GM12878 (cell line): ENCODE results near the gene CDYL. TPM values are rescaled to one million over a fixed set of nuclear protein-coding genes. Genes with fewer than 3 reads are reported as not detected.

Experiments
- ASH2L ChIP-seq: fragments of 300-600, 200-600 bp; sonication (generic); IDR thresholded peaks from 2 replicates; pipeline ENCODE4 v1.6.1; 2017; ENCODE audit warnings: low read depth, mild to moderate bottlenecking, borderline replicate concordance
- BACH1 ChIP-seq: fragments of 450-650 bp; IDR thresholded peaks from 2 replicates; pipeline ENCODE4 v1.6.1; 2017; ENCODE audit warnings: mild to moderate bottlenecking, borderline replicate concordance
- CUX1 ChIP-seq: IDR thresholded peaks from 2 replicates; pipeline ENCODE4 v1.6.1; 2012; ENCODE audit warnings: improper control_type of control experiment, low read depth, low read length; ENCODE audit not compliant: insufficient replicate concordance
- EGR1 ChIP-seq, 2 experiments: IDR thresholded peaks; 1 replicate in 1 of 2; 2 replicates in 1 of 2; pipeline ENCODE4 v1.6.1; 2011 to 2012; ENCODE audit warnings: low read depth in 2 of 2, low read length in 2 of 2, borderline replicate concordance in 1 of 2, mild to moderate bottlenecking in 1 of 2, moderate library complexity in 1 of 2
- IKZF1 ChIP-seq: fragments of 450-650 bp; conservative IDR thresholded peaks from 2 replicates; pipeline ENCODE4 v1.6.1; 2017; ENCODE audit warnings: antibody characterized with exemption, mild to moderate bottlenecking
- IRF5 ChIP-seq: fragments of 450-650 bp; IDR thresholded peaks from 2 replicates; pipeline ENCODE4 v1.6.1; 2017; ENCODE audit warnings: borderline replicate concordance
- LARP7 ChIP-seq: fragments of 450-650 bp; IDR thresholded peaks from 2 replicates; pipeline ENCODE4 v1.6.1; 2017; ENCODE audit warnings: mild to moderate bottlenecking
- MTA2 ChIP-seq: fragments of 450-650 bp; IDR thresholded peaks from 2 replicates; pipeline ENCODE4 v1.6.1; 2016; ENCODE audit warnings: low read depth, mild to moderate bottlenecking, moderate library complexity
- MTA3 ChIP-seq: IDR thresholded peaks from 2 replicates; pipeline ENCODE4 v1.6.1; 2012; ENCODE audit warnings: low read length, inconsistent platforms, borderline replicate concordance
- NFXL1 ChIP-seq: fragments of 450-650 bp; IDR thresholded peaks from 2 replicates; pipeline ENCODE4 v1.6.1; 2017; ENCODE audit warnings: antibody characterized with exemption, mild to moderate bottlenecking, borderline replicate concordance
- NR2C2 ChIP-seq: IDR thresholded peaks from 2 replicates; pipeline ENCODE4 v1.6.1; 2011; ENCODE audit warnings: borderline replicate concordance, low read depth; ENCODE audit not compliant: control insufficient read depth, insufficient read length
- POLR2AphosphoS5 ChIP-seq: IDR thresholded peaks from 2 replicates; pipeline ENCODE4 v1.6.1; 2011; ENCODE audit warnings: mild to moderate bottlenecking, low read length, inconsistent platforms
- RAD51 ChIP-seq: fragments of 450-650 bp; IDR thresholded peaks from 2 replicates; pipeline ENCODE4 v1.6.1; 2016; ENCODE audit warnings: moderate library complexity, mild to moderate bottlenecking, inconsistent platforms
- RB1 ChIP-seq: fragments of 450-650 bp; formaldehyde crosslinking; IDR thresholded peaks from 2 replicates; pipeline ENCODE4 v1.6.1; 2017; ENCODE audit warnings: mild to moderate bottlenecking, borderline replicate concordance
- SP1 ChIP-seq: IDR thresholded peaks from one replicate; pipeline ENCODE4 v1.6.1; 2011; ENCODE audit warnings: low read depth, low read length
- SRF ChIP-seq, 2 experiments: IDR thresholded peaks; 2 replicates each; pipeline ENCODE4 v1.6.1; 2011; ENCODE audit warnings: low read depth in 2 of 2, low read length in 2 of 2, mild to moderate bottlenecking in 1 of 2, moderate library complexity in 1 of 2
- polyA plus RNA-seq, 11 experiments: library from polyadenylated mRNA; depleted of rRNA in 4 of 11; unstranded in 6 of 11; stranded (reverse) in 5 of 11; fragments of >200 nt; fragmentation: Nextera tagmentation in 4 of 11; fragmentation: Illumina TruSeq in 1 of 11; extraction: Ambion mirVana in 4 of 11; extraction: Trizol in 1 of 11; gene quantifications; 1 replicate in 1 of 11; 2 replicates in 10 of 11; pipeline versions ENCODE4 v1.2.1 to v1.2.3, GENCODE V29; 2011 to 2016; ENCODE audit warnings: inconsistent platforms in 2 of 11, missing spikeins in 2 of 11, low read depth in 1 of 11
- total RNA-seq, 4 experiments: library from RNA; depleted of rRNA in 3 of 4; stranded (reverse); fragments of >200 nt in 3 of 4; fragmentation: Illumina TruSeq in 1 of 4; extraction: Trizol in 1 of 4; gene quantifications; 2 replicates each; pipeline versions ENCODE4 v1.2.1 to v1.2.3, GENCODE V29; 2013 to 2021
- TF ChIP-seq, protein P1 (sequence below): fragments of 450-650 bp; IDR thresholded peaks from 2 replicates; pipeline ENCODE4 v1.6.1; 2014; ENCODE audit warnings: mild to moderate bottlenecking
- TF ChIP-seq, protein P2 (sequence below), 3 experiments: IDR thresholded peaks in 2 of 3; conservative IDR thresholded peaks in 1 of 3; 2 replicates each; pipeline ENCODE4 v1.5.1; 2011; ENCODE audit warnings: low read depth in 3 of 3, low read length in 3 of 3, mild to moderate bottlenecking in 3 of 3, control low read depth in 2 of 3, moderate library complexity in 2 of 3, inconsistent platforms in 1 of 3, mixed read lengths in 1 of 3; ENCODE audit not compliant: control insufficient read depth in 2 of 3, insufficient read depth in 1 of 3; ENCODE audit errors: extremely low read depth in 1 of 3
- TF ChIP-seq, protein P3 (sequence below): IDR thresholded peaks from 2 replicates; pipeline ENCODE4 v1.6.1; 2012; ENCODE audit warnings: low read depth, low read length, improper control_type of control experiment

CDYL gene
- total and polyA plus RNA-seq, 10 of the 15 experiments (the other 5 are each of a cell fraction or from before 2014, with no cell fraction given), result 9.3 to 61.2 (median 28.5) TPM

DNA sequence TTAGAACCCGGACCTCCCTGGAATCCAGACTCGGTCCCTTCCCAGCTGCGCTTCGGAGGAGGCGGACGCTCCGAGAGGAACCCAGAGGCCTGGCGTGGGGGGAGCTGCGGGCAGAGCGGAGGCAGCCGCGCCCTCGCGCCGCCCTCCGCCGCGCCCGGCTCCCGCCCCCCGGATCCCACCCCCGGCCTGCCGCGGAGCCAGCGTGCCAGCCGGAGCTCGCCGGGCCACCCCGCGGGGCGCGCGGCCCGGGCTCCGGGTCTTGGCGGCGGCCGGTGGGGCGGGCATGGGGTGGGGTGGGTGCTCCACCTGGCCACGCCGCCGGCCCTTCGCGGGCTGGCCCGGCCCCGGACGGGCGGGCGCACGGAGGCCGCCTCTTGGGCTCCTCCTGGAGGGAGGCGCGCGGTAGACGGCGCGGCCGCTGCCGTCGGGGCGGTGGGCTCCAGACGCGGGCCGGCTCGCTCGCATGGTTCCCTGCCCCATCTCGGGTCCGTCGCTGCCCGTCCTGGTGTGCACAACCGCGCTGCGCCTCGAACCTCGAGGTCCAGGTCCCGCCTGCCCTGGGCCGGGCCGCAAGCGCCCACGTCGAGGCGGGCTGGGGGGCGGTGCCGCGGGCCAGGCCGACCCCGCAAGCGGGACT lies 592 bp upstream of the CDYL start (continued):
- TF ChIP-seq, protein P1, sequence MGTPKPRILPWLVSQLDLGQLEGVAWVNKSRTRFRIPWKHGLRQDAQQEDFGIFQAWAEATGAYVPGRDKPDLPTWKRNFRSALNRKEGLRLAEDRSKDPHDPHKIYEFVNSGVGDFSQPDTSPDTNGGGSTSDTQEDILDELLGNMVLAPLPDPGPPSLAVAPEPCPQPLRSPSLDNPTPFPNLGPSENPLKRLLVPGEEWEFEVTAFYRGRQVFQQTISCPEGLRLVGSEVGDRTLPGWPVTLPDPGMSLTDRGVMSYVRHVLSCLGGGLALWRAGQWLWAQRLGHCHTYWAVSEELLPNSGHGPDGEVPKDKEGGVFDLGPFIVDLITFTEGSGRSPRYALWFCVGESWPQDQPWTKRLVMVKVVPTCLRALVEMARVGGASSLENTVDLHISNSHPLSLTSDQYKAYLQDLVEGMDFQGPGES, result no peak
- TF ChIP-seq, protein P2, sequence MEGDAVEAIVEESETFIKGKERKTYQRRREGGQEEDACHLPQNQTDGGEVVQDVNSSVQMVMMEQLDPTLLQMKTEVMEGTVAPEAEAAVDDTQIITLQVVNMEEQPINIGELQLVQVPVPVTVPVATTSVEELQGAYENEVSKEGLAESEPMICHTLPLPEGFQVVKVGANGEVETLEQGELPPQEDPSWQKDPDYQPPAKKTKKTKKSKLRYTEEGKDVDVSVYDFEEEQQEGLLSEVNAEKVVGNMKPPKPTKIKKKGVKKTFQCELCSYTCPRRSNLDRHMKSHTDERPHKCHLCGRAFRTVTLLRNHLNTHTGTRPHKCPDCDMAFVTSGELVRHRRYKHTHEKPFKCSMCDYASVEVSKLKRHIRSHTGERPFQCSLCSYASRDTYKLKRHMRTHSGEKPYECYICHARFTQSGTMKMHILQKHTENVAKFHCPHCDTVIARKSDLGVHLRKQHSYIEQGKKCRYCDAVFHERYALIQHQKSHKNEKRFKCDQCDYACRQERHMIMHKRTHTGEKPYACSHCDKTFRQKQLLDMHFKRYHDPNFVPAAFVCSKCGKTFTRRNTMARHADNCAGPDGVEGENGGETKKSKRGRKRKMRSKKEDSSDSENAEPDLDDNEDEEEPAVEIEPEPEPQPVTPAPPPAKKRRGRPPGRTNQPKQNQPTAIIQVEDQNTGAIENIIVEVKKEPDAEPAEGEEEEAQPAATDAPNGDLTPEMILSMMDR (IDR thresholded peaks at IDR 0.05 in 2 of 3, conservative IDR thresholded peaks at IDR 0.05 in 1 of 3; ENCODE audit: control insufficient read depth in 2 of 3, extremely low read depth in 1 of 3, insufficient read depth in 1 of 3, low read depth in 3 of 3, low read length in 3 of 3), result 0 out of 6 replicates have a peak, but pooled peaks of 1 of the 3 experiments have one; percentile 2
- TF ChIP-seq, protein P3, sequence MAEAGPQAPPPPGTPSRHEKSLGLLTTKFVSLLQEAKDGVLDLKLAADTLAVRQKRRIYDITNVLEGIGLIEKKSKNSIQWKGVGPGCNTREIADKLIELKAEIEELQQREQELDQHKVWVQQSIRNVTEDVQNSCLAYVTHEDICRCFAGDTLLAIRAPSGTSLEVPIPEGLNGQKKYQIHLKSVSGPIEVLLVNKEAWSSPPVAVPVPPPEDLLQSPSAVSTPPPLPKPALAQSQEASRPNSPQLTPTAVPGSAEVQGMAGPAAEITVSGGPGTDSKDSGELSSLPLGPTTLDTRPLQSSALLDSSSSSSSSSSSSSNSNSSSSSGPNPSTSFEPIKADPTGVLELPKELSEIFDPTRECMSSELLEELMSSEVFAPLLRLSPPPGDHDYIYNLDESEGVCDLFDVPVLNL, result no peak
- TF ChIP-seq RB1 (no peak; the same call in 1 of the 2 replicates), MTA2 (no peak), IRF5 (no peak), ASH2L (no peak), RAD51 (no peak), SP1 (peak; percentile 57), EGR1 (IDR thresholded peaks at IDR 0.05; ENCODE audit: borderline replicate concordance in 1 of 2, low read depth in 2 of 2, low read length in 2 of 2) (peak in 1 of 2 experiments; percentile 70; a peak in 1 of 3 replicates), POLR2AphosphoS5 (no peak), SRF (IDR thresholded peaks at IDR 0.05; ENCODE audit: low read depth in 2 of 2, low read length in 2 of 2) (no peak), MTA3 (no peak), NR2C2 (no peak), LARP7 (peak; percentile 95), IKZF1 (peak; percentile 100), BACH1 (peak; percentile 49; the same call in 1 of the 2 replicates), CUX1 (no peak), NFXL1 (peak; percentile 91; the same call in 1 of the 2 replicates)
